Neural cell (in vitro differentiated cells): Measurements from ENCODE around the gene PDE1C. TPM values are rescaled to one million over a fixed set of nuclear protein-coding genes. Genes with fewer than 3 reads are reported as not detected.

Experiments
- H2AFZ ChIP-seq: fragments of 200-600, 300-800 bp; sonication (generic), shearing (Covaris generic); 2 replicates; pipeline ENCODE4 v1.6.0; 2014; ENCODE audit warnings: low read depth, mild to moderate bottlenecking, antibody characterized with exemption, low read length, moderate library complexity
- H3F3A ChIP-seq: fragments of 200-600 bp; shearing (Covaris generic); 2 replicates; pipeline ENCODE4 v1.6.1; 2016; ENCODE audit warnings: mild to moderate bottlenecking, moderate library complexity, mixed read lengths, antibody characterized with exemption, low read length; ENCODE audit not compliant: insufficient read depth, poor library complexity, severe bottlenecking
- H3K27ac ChIP-seq: fragments of 200-600, 300-800 bp; sonication (generic), shearing (Covaris generic); 2 replicates; pipeline ENCODE4 v1.5.1; 2014; ENCODE audit warnings: mild to moderate bottlenecking, low read length, moderate library complexity
- H3K27me3 ChIP-seq: fragments of 300-800, 200-600 bp; sonication (generic), shearing (Covaris generic); 2 replicates; pipeline ENCODE4 v1.6.0; 2014; ENCODE audit warnings: mild to moderate bottlenecking, low read depth, low read length, moderate library complexity; ENCODE audit not compliant: insufficient read depth
- H3K36me3 ChIP-seq: fragments of 300-800, 200-600 bp; sonication (generic), shearing (Covaris generic); 2 replicates; pipeline ENCODE4 v1.5.1; 2014; ENCODE audit warnings: mild to moderate bottlenecking, antibody characterized with exemption, low read length, moderate library complexity; ENCODE audit not compliant: insufficient read depth
- H3K4me2 ChIP-seq: fragments of 300-800, 200-600 bp; sonication (generic), shearing (Covaris generic); 2 replicates; pipeline ENCODE4 v1.6.0; 2014; ENCODE audit warnings: mild to moderate bottlenecking, low read length
- H3K4me3 ChIP-seq: fragments of 300-800, 200-600 bp; sonication (generic), shearing (Covaris generic); 2 replicates; pipeline ENCODE4 v1.5.1; 2014; ENCODE audit warnings: mild to moderate bottlenecking, low read length, moderate library complexity
- H3K79me2 ChIP-seq: fragments of 200-600 bp; shearing (Covaris generic); replicated peaks from 2 replicates; pipeline ENCODE4 v1.6.0; 2014; ENCODE audit warnings: mild to moderate bottlenecking, low read length, moderate library complexity; ENCODE audit not compliant: insufficient read depth
- H3K9ac ChIP-seq: fragments of 300-800, 200-600 bp; sonication (generic), shearing (Covaris generic); 2 replicates; pipeline ENCODE4 v1.6.1; 2016; ENCODE audit warnings: mild to moderate bottlenecking, low read length, mixed read lengths
- H3K9me2 ChIP-seq: fragments of 200-600 bp; shearing (Covaris generic); 2 replicates; pipeline ENCODE4 v1.6.1; 2016; ENCODE audit warnings: mild to moderate bottlenecking, low read length, mixed read lengths; ENCODE audit not compliant: insufficient read depth
- H3K9me3 ChIP-seq: fragments of 200-600, 300-800 bp; sonication (generic), shearing (Covaris generic); 2 replicates; pipeline ENCODE4 v1.6.1; 2016; ENCODE audit warnings: mild to moderate bottlenecking, mixed run types, low read length, moderate library complexity, mixed read lengths
- H4K20me1 ChIP-seq: fragments of 200-600 bp; shearing (Covaris generic); 2 replicates; pipeline ENCODE4 v1.6.1; 2016; ENCODE audit warnings: mild to moderate bottlenecking, mixed run types; ENCODE audit not compliant: insufficient read depth
- CTCF ChIP-seq: fragments of 450-650 bp; IDR thresholded peaks from 2 replicates; pipeline ENCODE4 v1.5.1; 2014; ENCODE audit warnings: antibody characterized with exemption, mild to moderate bottlenecking, moderate library complexity; ENCODE audit not compliant: poor library complexity, severe bottlenecking
- EP300 ChIP-seq: fragments of 450-650 bp; conservative IDR thresholded peaks from 2 replicates; pipeline ENCODE4 v1.6.1; 2014; ENCODE audit warnings: antibody characterized with exemption, mild to moderate bottlenecking, moderate library complexity; ENCODE audit not compliant: poor library complexity, severe bottlenecking
- EZH2 ChIP-seq: fragments of 200-600, 300-800 bp; shearing (Covaris generic), sonication (generic); IDR thresholded peaks from 2 replicates; pipeline ENCODE4 v1.6.1; 2014; ENCODE audit warnings: antibody characterized with exemption, low read length, borderline replicate concordance, mild to moderate bottlenecking; ENCODE audit not compliant: insufficient read depth, poor library complexity, severe bottlenecking
- MXI1 ChIP-seq: fragments of 450-650 bp; conservative IDR thresholded peaks from 2 replicates; pipeline ENCODE4 v1.6.1; 2014; ENCODE audit warnings: antibody characterized with exemption, mild to moderate bottlenecking; ENCODE audit not compliant: poor library complexity, severe bottlenecking
- POLR2AphosphoS5 ChIP-seq: IDR thresholded peaks from 2 replicates; pipeline ENCODE4 v1.6.1; 2012
- RAD21 ChIP-seq: fragments of 450-650 bp; conservative IDR thresholded peaks from 2 replicates; pipeline ENCODE4 v1.6.1; 2014; ENCODE audit warnings: antibody characterized with exemption, mild to moderate bottlenecking, moderate library complexity
- REST ChIP-seq: IDR thresholded peaks from 2 replicates; pipeline ENCODE4 v1.6.1; 2012; ENCODE audit warnings: borderline replicate concordance
- SMC3 ChIP-seq: fragments of 450-650 bp; conservative IDR thresholded peaks from 2 replicates; pipeline ENCODE4 v1.6.1; 2014; ENCODE audit warnings: antibody characterized with exemption, mild to moderate bottlenecking, moderate library complexity; ENCODE audit not compliant: poor library complexity
- TAF1 ChIP-seq: IDR thresholded peaks from 2 replicates; pipeline ENCODE4 v1.6.1; 2012; ENCODE audit warnings: low read depth
- polyA plus RNA-seq: library from polyadenylated mRNA; depleted of rRNA; stranded (reverse); fragments of >200 nt; gene quantifications from 2 replicates; pipeline ENCODE4 v1.2.3, GENCODE V29; 2014

Gene PDE1C
- polyA plus RNA-seq, 1 donor from 2014 or later: 6.6 TPM

GRCh38 chr7:32089678-32090077, 19.5 kb upstream of the PDE1C start:
- Histone ChIP-seq H4K20me1 (no peaks in the 10 kb centered on the region), H3K4me3 (no peak overlapping the region), H3K9ac (no peak overlapping the region), H3K27me3 (no peaks in the 10 kb centered on the region), H3K27ac (no peak overlapping the region), H2AFZ (no peak overlapping the region), H3F3A (no peaks in the 10 kb centered on the region), H3K9me2 (no peaks in the 10 kb centered on the region), H3K4me2 (no peak overlapping the region), H3K9me3 (no peaks in the 10 kb centered on the region), H3K36me3 (no peaks in the 10 kb centered on the region), H3K79me2 (no peaks in the 10 kb centered on the region)
- TF ChIP-seq RAD21 (no peak), CTCF (no peak), TAF1 (no peak), REST (no peak), EZH2 (no peak), MXI1 (no peak), EP300 (no peak), SMC3 (no peak), POLR2AphosphoS5 (no peak)

GRCh38 chr7:32089256-32089655, 19.0 kb upstream of the PDE1C start:
- no peak for TF ChIP-seq RAD21
- no peak for TF ChIP-seq MXI1
- TF ChIP-seq REST: no peak
- no peak for TF ChIP-seq EZH2
- TF ChIP-seq SMC3: no peak
- TF ChIP-seq TAF1: no peak
- no peak for TF ChIP-seq EP300
- no peak for TF ChIP-seq CTCF
- no peak for TF ChIP-seq POLR2AphosphoS5
- H3K36me3 ChIP-seq: no peaks in the 10 kb centered on the region
- H3K4me3 ChIP-seq: no peak overlapping the region
- H2AFZ ChIP-seq: no peak overlapping the region
- no peak overlapping the region for H3K9ac ChIP-seq
- H3K4me2 ChIP-seq: no peak overlapping the region
- no peaks in the 10 kb centered on the region for H3F3A ChIP-seq
- no peaks in the 10 kb centered on the region for H3K27me3 ChIP-seq
- no peaks in the 10 kb centered on the region for H3K9me3 ChIP-seq
- no peaks in the 10 kb centered on the region for H4K20me1 ChIP-seq
- no peaks in the 10 kb centered on the region for H3K9me2 ChIP-seq
- H3K79me2 ChIP-seq: no peaks in the 10 kb centered on the region
- H3K27ac ChIP-seq: no peak overlapping the region
